HG02981 (cell line): ENCODE data around the gene BRI3BP.

ENCODE experiments used
- ATAC-seq: cut with Tn5 transposase; IDR thresholded peaks from one replicate; pipeline ENCODE4 v1.9.1; 2021; ENCODE audit warnings: mild to moderate bottlenecking, moderate library complexity; ENCODE audit not compliant: unreplicated experiment

The BRI3BP gene, protein sequence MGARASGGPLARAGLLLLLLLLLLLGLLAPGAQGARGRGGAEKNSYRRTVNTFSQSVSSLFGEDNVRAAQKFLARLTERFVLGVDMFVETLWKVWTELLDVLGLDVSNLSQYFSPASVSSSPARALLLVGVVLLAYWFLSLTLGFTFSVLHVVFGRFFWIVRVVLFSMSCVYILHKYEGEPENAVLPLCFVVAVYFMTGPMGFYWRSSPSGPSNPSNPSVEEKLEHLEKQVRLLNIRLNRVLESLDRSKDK

DNA sequence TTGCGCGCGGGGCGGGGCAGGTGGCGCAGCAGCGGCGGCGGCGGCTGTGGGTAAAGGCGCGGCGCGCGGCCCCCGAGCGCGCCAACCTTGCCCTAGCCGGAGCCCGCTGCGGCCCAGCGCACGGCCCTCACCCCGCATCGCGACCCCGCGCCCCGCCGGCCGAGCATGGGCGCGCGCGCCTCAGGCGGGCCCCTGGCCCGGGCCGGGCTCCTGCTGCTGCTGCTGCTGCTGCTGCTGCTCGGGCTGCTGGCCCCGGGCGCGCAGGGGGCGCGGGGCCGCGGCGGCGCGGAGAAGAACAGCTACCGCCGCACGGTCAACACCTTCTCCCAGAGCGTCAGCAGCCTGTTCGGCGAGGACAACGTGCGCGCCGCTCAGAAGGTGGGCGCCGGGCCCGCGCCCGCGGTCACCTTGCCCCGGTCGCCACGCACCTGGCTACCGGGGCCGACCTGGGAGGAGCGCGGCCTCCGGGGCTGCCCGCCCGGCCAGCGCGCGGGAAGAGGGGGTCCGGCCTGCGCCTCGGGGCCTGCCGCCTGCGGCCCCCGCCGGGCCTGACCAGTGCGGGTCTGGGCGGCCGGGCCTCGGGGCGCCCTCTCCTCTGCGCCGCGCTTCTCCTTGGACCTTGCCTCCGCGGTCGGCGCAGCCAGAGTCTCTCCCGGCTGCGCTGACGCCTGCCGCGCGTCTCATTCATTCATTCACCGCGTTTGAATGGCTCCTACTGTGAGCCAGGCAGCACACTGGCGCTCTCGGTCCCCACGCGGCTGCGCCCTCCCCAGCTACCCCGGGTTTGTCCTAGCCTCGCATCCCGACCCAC, at the start of gene BRI3BP:
Gene BRI3BP (plus strand): TSS at position 20 of the 811 bp plus-strand sequence. CDS start 146 bp downstream, at position 166.
- peak; percentile 39 for ATAC-seq

DNA sequence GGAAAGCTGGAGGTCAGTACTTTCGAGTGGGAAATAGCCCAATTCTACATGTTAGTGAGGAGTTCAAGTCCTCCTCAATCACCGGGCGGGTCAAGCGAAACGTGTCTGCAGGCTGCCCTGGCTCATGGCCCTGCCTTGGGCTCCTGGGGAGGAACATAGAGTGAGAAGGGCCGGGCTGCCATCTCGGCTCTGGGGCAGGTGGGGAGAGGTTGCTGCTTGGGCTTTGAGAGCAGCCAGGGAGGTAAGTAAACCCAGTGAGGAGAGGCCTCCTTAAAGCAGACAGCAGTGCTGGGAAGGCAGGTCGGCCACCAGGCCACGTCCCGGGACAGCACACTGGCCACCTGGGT, 47.0 kb upstream of the BRI3BP start:
- no peak for ATAC-seq

DNA sequence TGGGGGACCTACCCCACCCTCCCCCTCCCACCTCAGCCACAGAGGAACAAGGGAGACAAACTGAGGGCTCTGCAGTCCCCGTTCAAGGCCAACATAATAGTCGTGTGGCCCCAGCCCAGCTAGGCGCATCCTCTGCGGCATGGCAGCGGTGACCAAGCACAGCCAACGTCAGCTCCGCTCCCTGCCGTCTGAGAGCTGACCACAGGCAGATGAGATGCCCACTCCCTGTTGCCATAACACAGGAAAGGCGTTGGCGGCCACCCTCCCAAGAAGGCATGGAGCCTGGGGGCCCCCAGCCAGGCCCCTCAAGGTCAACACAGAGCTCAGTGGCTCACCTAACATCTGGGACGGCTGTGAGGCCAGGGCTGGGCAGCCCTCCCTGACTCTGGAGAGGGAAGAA, 46.4 kb upstream of the BRI3BP start:
- no peak for ATAC-seq

DNA sequence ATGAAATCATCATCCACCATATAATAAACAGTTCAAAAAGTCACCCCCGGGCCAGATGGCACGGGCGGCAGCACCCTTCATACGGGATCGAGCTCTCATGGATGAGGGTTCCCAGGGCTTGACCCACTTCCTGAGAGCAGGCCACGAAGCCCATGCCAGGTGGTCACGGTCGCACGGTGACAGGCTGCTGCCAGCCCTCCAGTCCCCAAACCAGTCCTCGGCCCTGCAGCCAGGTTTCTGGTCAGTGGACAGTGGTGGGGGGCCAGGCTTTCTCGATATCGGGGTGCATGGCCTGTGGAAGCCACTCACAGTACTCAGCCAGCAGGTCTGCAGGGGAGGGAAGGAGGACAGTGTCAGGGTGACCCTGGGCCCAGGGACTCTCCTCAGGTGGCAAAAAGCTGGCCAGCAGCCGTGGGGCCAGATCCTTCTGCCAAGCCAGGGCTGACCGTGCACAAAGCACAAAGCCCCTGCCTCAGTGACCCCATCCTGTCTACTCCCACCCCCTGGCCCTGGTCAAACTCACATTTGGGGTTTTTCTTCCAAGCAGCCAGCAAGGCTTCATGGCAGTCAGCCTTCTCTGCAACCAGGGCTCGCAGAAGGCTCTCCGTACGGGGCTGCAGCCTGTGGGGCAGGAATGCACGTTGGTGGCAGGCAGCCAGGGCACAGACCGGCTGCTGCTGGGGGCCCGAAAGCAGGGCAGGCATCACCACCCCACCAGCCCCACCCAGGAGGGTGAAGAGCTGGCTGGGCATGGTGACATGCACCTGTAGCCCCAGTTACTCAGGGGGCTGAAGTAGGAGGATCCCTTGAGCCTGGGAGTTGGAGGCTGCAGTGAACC, 45.7 kb upstream of the BRI3BP start:
- no peak for ATAC-seq

DNA sequence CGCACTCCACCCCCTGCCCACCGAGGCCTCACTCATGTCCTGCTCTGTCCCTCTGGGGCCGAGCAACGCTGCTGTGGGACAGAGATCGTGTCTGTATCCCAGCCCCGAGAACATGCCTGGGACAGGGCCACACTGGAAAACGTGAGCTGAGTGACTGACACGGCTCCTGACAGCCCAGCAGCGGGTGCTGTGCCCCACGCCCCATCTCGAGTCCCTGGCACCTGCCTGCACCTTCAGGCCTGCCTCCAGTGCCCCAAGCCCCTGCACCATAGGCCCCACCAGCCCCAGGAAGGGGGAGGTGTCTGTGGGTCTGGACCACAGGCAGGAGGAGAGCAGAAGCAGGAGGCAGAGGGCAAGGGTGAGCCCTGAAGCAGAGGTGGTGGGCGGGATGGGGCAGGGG, 44.4 kb upstream of the BRI3BP start:
- no peak for ATAC-seq

DNA sequence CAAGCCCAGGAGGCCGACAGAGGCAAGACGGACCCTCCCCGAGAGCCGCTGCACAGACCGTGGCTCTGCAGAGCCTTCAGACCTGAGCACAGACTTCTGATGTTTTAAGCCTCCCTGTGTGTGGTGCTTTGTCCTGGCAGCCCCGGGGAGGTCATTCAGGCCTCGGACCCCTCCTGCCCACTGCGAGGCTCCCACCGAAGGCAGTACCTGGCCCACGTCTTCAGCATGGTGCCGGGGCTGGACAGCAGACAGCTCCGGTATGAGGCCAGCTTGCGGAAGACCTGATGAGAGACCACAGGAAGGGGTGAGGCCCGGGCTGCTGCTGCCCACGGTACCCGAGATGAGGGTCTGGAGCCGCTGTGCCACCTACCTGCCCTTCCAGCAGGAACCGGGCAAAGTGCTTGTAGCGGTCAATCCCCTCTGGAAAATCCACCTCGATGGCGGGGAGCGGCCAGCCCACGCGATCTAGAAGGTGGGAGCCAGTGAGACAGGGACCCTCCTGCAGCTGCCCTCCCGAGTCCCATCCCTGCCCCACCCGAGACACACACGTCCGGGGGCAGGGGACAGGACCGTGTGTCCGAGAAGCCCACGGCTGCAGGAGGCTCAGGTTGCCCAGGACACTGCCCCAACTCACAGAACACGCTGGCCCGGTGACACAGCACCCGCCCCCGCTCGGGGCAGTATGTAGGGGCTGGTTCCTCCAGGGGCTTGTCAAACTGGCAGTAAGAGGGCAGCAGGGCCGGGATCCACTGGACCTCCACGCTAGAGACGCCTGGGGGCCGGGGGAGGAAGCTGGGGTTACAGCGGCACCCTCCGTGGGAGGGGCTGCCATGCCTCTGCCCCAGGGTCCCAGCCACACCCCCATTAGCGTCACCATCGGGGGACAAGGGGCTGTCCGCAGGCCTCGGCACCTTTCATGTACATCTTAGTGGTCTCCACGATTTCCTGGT, 43.4 kb upstream of the BRI3BP start:
- ATAC-seq = no peak

DNA sequence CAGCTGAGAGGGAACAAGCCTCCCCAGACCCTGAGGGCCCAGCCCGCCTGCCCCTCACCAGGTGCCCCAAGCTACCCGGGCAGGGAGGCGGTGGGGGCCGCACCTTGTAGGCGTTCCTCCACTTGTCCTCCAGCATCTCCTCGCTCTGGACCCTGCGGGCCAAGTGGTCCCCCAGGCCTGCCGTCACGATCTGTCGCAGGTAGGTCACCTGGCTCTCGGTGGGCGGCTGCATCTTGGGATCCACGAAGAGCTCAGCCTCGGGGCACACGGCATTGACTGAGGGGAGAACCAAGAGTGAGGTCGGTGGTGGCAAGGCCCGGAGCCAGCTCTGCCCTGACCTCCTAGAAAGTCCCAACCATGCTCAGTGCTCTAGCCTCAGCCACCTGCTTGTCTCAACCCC, 41.1 kb upstream of the BRI3BP start:
- ATAC-seq = no peak

DNA sequence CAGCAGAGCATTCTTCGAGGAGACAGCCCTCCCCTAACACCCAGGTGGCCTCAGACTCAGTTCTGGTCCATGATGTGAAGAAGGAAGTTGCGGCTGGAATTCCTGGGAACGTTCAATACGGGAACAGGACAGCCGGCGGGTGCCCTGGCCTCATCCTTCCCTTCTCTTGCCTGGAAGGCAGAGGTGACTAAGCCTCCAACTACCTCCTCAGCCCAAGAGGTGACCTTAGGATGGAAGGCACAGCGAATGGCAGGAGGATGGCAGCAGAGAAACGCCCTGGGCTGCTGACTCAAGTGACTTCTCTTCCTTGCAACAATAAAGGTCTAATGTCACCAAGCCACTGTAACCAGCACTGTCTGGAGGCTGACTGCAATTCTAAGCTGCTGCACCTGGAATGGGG, 40.6 kb upstream of the BRI3BP start:
- ATAC-seq = no peak

DNA sequence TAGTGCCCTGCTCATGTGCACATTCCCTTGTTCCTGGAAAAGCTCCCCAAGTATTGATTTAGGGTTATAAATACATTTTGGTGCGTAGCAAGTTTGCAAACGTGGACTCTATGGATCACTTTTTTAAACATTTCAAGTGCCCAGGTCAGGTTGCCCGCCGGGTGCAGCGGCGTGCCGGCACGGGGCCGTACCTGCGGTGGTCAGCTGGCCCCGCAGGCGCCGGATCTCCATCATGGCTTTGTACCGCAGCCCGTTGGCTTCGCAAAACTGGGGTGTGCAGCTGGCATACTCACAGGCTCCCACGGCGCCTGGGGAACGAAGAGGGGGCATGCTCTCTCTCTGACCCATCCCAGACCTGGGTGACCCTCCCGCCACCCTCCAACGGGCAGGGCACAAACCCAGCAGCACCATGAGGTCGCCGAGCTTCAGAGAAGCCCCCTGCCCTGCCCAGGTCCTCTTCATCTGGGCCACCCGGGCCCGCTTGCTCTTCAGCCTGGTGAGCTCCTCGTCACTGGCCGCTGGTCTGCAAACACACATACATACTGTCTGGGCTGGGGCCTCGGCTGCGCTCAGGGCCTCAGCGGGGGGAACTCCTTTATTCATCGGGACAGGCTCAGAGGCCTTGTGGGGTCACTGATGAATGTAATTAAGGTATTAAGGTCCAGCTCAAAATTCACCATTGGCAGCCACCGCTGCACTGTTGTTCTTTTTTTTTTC, 39.6 kb upstream of the BRI3BP start:
- ATAC-seq = no peak

DNA sequence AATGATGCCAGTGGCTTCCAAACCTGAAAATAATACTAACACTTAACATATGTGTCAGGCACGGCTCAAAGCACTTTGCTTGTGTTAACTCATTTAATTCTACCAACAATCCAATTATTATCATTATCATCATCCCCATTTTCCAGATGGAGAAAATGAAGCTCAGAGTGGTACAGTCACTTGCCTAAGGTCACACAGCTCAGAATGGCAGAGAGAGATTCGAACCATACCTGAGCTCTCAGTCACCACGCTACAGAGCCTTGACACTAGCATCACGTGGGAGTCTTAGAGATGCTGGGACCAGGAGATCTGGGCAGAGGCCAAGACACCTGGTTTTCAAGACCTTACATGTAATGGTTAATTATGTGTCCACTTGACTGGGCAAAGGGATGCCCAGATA, 38.7 kb upstream of the BRI3BP start:
- no peak for ATAC-seq

DNA sequence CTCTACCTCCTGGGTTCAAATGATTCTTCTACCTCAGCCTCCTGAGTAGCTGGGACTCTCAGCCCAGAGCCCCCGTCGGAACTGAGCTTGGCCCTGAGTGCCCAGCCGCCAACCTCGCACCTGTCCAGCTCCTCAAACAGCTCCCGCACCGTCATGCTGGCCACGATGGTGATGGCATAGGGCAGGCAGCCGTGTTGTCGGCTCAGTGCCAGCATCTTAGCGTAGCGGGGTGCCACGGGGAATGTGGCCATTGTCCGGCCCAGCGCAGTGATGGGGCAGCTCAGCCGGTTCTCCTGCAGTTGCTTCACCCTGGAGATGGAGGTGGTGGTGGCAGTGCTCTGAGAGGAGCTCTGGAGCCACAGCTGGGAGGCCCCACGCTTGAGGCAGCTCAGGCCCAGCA, 36.9 kb upstream of the BRI3BP start:
- no peak for ATAC-seq

DNA sequence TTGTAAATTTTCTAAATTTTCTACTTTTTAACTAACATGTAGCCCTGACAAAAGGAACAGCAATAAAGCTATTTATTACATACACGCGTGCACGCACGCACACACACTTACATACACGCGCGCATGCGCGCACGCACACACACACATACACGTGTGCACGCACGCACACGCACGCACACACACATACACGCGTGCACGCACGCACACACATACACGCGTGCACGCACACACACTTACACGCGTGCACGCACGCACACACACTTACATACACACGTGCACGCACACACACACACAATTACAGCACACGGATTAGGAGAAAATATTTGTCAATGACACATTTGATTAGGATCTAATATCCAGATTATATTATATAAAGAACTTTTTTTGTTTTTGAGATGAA, 32.4 kb upstream of the BRI3BP start:
- ATAC-seq = no peak

DNA sequence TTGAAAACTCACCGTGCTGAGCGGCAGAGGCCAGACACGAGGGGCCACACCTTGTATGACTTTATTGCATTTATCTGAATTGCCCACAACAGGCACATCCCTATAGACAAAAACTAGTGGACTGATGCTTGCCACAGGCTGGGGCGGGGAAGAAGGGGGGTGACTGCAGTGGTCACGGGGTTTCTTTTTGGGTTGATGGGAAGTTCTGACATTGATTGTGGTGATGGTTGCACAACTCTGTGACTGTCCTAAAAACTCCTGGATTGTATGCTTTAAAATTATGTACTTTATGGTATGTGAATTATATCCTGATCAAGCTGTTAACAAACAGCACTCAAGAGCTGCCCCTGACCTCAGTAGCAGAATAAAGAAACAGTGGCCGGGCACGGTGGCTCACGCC, 30.2 kb upstream of the BRI3BP start:
- ATAC-seq = no peak

DNA sequence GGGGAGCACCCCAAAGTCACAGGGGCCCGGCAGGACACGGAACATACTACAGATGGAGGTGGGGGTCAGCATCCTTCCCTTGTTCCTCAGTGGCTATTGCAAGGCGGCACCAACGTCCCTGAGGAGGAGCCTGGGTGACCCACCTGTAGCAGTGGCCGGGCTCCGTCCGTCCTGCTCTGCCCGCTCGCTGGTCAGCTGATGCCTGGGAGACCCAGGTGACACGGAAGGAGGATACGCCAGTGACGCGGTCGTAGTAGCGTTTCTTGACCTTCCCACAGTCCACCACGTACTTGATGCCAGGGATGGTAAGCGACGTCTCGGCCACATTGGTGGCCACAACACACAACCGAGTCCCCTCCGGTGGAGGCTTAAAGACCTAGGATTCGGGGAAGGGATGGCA, 29.2 kb upstream of the BRI3BP start:
- no peak for ATAC-seq

DNA sequence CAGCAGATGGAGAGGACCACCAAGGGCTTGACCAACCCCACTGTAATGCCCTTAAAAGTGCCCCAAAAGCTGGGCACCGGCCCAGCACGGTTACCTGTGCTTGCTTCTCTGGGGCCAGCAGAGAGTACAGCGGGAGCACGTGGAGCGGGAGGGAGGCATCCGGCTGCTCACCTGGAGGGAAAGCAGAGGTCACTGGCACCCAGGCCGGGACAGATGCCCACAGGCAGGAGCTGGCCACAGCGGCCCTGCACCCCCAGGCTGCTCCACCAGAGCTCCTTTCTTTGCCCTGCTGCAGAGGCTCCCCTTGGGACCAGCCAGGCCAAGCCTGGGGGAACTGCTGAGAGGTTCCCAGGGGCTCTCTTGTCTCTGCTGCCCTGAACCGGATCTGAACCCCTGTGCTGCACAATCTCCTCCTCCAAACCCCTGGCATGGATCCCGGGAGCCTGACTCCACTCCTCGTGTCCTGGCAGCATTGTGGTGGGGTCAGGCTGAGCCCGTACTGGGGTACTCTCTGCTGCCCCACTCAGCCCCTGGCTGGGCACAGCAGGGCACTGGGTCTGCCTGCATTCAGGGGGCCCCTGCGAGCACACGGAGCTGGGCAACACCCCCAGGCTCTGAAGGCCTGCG, 28.5 kb upstream of the BRI3BP start:
- no peak for ATAC-seq

DNA sequence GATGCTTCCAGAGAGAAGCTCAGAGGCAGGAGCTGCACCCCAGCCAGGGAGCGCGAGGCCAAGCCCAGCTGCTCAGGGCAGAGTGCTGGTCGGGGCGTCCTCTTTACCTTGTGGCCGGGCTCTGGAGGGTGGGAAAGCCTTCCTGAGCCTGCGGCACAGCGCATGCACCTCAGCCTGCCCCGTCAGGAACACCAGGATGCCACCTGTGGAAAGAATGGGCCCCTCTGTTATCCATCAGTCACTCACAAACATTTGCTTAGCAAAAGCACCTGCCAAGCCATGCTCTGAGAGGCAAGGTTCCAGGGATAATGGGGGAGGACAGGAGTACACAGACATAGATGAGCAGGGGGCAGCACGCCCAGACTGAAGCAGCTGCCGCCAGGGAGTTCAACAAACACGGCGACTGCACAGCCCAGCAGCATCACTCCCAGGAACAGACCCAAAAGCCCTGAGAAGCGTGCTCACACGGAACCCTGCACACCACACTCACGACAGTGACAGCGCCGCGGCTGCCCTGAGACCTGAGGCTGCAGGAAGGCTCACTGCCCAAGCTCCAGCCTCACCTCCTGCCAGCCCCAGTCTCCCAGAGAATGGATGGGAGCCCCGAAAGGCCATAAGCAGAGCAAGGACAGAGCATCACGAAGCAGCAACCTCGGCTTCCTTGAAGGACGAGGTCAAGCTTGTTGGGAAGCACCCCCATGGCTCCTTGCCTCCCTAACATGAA, 26.3 kb upstream of the BRI3BP start:
- no peak for ATAC-seq

DNA sequence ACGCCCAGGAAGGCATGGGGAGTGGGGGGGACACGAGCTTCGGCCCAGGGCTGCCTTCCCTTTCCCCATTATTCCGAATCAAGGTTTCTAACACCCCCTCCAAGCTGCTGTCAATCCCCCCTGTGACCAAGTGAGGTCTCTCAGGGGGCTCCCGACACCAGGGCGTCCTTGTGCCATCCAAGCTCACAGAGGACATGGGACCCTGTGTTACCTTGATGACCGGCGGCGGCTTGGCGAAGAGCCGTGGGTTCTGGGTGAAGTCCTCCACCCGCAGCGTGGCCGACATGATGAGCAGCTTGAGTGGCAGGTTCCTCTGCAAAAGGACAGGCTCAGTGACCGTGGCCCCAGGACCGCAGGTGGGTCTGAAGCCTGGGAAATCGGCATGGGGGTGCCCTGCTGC, 24.8 kb upstream of the BRI3BP start:
- no peak for ATAC-seq

DNA sequence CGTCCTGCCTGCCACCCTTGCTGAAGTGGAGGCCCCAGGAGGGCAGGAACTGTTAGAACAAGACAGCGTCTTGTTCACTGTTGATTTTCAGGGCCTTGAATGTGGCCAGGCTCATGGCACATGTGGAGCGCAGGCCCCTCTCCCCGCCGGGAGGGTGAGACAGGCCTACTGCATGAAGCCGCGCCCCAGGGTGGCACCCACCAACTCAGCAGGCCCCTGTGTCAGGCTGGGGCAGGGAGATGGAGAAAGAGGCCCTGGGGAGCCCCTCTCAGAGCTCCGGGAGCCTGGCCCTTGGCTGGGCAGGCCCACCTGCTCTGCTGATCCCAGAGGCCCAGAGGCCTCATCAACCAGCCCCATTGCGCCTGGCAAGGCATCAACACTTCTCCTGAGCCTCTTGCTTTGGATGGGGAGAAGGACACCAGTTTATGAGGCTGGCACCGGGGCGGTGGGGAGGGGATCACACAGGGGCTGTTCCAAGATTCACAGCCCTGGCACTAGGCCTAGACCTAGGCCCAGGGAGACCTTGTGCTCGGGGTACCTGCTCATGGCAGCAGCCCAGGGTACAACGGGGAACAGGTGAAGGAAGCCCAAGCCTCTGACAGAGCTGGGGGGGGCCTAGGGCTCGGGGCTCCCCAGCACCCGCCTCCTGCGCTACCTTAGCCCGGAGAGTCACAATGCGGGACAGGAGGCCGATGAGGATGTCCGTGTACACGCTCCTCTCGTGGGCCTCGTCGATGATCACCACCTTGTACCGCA, 22.6 kb upstream of the BRI3BP start:
- no peak for ATAC-seq
